Hepatic stellate cell (primary cell): ENCODE measurements around the gene EXOSC3.
"Not testable (repeated sequence)": the region's sequence is repeated elsewhere in the genome, so short reads cannot be mapped to it uniquely, and the experiment has no call there.

ENCODE experiments used
- DNase-seq: peaks from one replicate; pipeline ENCODE4 v3.0.0; 2011; ENCODE audit warnings: low spot score

The EXOSC3 gene

DNA sequence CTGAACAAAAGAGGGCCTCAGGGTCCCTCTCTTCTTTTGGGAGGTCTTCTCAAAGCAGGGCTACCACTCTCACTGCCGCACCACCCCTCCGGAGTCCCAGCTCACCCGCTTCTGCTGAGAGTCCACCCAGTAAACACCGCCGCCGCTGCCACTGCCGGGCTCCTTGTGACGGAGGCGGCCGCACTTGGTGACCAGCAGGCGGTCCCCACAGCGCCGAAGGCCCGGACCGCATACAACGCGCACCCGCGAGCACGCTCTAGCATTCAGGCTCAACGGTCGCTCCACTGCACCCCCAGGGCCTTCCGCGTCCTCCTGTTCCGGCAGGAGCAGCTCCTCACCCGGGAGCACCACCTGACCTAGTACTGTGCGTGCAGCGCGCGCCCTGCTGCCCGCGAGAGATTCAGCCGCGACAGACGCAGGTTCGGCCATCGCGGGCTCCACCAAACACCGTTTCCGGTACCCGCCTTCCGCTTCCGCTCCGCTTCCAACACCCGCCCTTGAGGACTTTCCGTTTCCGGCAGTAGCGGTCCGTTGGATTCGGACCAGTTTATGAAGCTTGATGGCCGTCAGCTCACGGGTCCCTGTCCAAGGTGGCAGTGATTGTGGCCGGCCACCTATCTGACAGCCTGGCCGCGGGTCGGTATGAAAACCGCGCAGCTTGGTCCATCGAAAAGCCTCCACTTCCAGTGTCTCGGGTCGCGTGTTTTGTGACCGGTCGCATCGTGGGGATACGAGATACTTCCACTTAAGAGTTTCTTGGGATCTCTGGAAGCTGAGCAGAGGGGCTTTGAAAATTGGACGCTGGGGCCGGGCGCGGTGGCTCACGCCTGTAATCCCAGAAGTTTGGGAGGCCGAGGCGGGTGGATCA, at the start of gene EXOSC3:
Gene EXOSC3 (minus strand): TSS at position 449 of the 868 bp plus-strand sequence. CDS start 20 bp downstream, at position 429.
- peak; percentile 88 for DNase-seq

DNA sequence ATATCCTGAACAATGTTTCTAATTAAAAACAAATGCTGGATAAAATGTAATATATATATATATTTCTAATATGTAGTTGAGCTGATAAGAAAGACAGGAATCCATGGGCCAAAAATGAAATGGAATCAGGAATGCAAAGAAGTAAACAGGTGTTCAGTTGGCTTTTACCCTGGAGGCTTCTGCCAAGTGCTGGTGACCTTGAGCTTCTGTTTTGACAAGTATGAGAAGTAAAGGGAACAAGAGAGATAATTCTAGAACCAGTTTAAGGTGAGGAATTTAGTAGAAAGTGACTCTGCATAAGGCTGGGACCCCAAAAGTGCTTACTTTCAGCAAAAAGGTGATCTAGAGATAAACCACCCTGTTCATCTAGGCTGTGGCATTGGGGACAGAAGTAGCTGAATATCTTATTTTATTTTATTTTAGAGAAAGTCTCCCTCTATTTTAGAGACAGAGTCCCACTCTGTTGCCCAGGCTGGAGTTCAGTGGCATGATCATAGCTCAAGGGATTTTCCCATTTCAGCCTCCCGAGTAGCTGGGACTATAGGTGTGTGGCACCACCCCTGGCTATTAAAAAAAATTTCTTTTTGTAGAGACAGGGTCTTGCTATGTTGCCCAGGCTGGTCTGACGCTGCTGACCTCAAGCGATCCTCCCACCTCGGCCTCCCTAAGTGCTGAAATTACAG, 42.8 kb upstream of the EXOSC3 start:
- DNase-seq: no peak

DNA sequence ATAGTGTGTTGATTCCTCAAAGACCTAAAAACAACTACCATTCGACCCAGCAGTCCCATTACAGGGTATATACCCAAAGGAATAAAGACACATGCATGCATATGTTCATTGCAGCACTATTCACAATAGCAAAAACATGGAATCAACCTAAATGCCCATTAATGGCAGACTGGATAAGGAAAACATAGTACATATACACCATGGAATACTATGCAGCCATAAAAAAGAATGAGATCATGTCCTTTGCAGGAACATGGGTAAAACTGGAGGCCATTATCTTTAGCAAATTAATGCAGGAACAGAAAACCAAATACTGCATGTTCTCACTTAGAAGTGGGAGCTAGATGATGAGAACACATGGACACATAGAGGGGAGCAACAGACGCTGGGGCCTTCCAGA, 40.3 kb upstream of the EXOSC3 start:
- not testable (repeated sequence) for DNase-seq

DNA sequence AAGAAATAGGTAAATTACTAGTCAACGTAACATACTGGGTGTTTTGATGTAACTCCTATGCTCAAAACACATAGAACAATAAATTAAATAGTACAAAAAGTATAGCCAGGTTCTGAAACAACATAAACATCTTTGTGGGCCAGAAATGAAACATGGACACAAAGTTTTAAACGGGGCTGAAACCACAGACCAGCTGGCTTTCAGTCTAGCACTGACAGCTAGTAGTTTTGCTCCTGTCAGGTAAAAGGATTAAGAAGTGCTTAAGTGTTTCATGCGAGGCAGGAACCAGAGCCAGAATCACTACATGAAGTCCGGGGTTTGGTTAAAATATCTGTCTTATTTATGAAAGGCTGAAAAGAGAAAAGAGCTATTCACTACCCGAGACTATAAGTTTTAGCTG, 35.3 kb upstream of the EXOSC3 start:
- no peak for DNase-seq

DNA sequence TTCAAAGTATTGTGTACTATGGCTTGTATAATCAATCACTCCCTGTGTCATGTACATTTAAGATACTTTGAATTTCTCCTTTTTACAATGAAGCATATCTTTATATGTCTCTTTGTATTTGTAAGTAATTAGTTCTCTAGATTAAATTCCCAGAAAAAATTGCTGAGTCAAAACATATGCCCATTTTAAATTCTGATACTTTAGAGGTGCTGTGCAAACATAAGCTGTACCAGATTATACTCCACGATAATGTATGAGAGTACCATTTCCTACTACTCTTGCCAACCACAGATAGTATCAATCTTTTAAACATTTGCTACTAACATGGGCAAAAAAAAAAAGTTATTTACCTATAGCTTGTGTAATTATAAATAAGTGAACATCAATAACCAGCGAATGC, 34.0 kb upstream of the EXOSC3 start:
- DNase-seq: no peak

DNA sequence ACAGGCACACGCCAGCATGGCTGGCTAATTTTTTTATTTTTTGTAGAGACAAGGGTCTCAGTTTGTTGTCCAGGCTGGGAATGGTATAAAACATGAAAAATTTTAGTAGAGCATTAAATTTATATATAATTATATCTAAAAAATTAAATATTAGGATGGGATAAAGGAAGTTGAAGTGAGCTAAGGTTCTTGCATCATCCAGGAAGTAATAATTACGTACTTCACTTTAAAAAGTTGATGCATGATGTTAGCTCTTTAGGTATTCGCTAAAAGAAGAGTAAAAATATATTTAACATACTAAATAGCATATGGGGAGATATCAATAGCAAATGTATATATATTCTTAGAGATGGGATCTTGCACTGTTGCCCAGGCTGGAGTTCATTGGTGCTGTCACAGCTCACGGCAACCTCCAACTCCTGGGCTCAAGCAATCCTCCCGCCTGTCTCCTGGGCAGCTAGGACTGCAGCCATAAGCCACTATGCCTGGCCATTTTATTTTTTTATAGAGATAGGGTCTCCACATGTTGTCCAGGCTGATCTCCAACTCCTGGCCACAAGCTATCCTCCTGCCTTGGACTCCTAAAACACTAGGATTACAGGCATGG, 28.0 kb upstream of the EXOSC3 start:
- no peak for DNase-seq

DNA sequence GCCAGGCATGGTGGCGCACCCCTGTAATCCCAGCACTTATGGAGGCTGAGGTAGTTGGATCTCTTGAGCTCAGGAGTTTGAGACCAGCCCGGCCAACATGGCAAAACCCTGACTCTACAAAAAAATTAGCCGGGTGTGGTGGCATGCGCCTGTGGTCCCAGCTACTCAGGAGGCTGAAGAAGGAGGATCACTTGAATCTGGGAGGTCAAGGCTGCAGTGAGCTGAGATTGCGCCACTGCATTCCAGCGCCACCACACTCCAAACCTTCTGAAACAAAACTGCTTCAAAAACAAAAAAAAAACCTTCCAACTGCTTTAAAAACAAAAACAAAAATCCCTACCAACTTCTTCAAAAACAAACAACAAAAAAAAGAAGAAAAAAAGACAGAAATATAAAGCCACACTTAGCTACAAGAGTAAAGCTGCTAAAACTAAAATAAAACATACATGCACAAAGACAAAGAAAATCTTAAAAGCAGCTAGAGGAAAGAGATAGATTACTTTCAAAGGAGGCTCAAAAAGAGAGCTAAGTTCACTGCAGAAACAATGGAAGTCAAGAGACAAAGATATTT, 27.1 kb upstream of the EXOSC3 start:
- no peak for DNase-seq

DNA sequence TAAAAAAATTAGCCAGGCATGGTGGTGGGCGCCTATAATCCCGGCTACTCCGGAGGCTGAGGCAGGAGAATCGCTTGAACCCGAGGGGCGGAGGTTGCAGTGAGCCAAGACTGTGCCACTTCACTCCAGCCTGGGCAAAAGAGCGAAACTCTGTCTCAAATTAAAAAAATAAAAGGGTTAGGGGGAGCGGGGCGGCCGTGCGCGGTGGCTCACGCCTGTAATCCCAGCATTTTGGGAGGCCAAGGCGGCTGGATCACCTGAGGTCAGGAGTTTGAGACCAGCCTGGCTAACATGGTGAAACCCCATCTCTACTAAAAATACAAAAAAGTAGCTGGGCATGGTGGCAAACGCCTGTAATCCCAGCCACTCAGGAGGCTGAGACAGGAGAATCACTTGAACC, 24.8 kb upstream of the EXOSC3 start:
- not testable (repeated sequence) for DNase-seq

DNA sequence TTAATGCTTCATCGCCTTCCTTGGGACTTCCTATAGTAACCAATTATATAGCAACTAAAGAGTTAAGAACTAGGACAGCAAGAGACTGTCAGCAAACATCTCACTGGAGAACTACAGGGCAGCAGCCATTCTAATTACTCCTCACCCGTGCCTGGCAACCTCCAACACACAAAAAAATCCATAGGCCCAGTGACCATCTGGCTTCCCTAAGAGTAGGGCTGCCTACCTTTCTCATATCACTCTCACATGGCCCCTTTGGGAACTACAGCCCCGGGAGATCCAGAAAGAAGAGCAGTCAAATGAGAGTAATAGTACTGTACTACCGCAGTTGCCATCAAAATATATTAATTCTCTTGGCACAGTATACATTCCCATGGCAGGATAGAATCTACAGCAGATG, 21.4 kb upstream of the EXOSC3 start:
- no peak for DNase-seq

DNA sequence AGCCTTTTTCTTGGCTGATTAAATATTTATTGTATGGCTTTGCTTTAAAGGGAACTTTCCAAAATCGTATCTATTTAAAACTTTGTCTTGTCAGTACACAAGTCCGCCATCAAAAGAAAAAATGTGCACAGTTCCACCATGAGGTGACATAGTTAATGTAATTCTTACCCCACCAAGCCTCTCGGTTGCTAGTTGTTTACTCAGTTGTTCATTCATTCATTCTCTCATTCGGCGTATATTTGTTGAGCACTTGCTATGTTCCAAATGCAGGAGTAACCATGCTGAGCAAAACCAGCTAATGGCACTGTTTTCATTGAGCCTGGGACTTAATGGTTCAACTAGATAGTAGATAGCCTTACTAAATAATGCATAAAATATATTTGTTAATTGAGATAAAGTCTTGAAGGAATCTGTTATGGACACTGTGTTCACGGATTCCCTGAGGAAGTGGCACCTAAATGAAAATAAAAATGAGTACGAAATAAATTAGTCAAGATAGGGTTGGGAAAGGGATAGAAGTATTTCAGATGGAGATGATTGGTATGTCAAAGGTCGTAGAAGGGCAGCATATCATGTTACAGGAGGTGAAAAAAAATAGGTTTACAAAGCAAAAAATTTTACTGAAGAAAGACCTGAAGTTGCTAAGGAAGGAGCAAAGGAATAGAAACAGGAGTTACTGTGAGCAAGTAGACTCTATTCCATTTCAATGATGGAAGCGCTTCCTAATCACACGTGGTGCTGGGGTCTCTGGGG, 17.3 kb upstream of the EXOSC3 start:
- DNase-seq: no peak

DNA sequence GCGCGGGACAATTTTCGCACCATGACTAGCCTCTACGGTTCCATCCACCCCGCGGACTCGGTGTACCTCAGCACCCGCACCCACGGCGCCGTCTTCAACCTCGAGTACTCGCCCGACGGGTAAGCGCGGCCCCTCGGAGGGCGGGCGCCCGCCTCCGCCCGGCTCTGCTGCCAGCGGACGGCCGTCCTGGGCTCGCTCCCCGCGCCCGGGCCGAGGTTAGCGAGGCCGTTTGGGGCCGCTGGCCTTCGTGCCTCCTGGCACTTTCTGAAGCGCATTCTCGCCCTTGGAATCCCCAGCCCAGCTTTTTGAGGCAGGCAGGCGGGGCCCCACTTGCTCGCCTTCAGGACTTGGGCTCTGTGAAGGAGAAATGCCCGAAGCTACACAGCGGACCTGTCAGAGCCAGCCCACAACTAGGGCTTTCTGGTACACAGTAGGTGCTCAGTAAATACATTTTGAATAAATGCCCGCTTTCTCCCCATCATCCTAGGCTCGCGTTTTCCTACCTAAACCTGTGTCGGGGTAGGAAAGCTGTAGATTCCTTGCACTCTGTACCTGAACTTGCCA, 16.5 kb upstream of the EXOSC3 start:
- DNase-seq: peak; percentile 28

DNA sequence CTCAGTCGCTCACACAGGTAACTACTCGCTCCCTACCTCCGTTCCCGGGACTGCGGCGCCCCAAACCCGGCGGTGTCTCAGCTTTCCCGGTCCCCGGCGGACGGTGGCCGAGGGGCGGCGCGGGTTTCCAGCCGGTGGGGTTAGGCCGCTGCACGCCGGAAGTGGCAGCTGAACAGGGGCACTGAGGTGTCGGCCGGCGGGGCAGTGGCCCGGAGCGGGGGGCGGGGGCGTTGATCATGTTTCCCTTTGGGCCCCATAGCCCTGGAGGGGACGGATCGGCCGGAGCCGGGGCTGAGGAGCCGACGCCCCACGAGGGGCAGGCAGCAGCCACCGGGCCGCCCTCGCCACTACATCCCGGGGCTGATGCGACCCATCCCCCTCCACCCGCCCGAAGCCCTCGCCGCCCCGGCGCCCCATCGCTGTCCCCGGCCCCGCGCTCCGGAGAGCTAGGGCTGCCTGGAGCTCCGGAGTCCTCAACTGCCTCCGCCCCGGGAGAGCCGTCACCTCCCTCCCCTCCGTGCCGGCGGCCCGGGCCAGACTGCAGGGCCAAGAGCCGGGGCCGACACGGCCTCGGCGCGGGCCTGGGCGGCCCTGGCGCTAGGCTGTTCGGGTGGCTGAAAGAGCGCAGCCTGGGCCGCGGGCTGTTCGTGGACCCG, 15.9 kb upstream of the EXOSC3 start, which contains the start of gene DCAF10:
Gene DCAF10 (plus strand): TSS at position 167 of the 656 bp plus-strand sequence. CDS start 70 bp downstream, at position 237.
- peak; percentile 80 for DNase-seq

DNA sequence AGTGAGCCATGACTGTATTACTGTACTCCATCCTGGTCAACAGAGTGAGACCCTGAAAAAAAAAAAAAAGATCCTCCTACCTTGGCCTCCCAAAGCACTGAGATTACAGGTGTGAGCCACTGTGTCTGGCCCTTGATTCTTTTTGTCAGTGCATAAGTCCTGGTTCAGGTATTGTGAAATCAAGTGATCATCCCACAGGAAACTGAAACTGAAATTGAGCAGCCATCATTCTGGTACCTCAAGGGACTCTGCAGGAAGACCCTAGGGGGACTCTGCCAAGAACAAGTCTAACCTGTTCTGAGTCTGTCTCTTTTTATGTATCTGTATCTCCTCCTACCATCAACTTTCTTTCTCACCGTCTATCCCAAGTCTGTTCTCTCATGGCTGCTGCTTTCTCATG, 13.8 kb upstream of the EXOSC3 start:
- DNase-seq: no peak

DNA sequence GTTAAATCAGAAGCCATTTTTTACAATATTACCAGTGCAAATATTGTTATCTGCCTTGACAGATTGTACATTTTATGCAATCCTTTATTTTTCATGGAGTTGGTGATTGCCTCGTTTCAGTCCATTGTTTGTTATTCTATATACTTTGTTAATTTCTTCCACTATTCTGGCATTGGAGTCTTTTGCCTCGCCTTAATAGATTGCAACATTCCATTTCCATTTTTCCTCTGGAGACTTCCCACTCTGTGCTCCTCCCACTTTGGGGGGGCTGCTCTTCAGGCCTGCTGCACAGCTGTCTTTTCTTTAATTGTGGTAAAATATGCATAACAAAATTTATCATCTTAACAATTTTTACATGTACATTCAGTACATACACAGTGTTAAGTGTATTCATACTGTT, 11.4 kb upstream of the EXOSC3 start:
- no peak for DNase-seq

DNA sequence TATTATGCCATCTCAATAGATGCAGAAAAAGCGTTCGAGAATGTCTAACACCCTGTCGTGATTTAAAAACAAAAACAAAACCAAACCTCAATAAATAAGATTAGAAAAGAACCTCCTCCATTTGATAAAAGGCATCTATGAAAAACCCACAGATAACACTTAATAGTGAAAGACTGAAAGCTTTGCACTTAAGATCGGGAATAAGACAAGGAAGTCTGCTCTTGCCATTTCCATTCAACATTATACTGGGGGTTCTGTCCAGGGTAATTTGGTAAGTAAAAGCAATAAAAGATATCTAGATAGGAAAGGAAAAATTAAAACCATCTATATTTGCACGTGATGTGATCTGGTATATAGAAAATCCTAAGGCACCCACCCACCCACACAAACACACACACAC, 7.3 kb upstream of the EXOSC3 start:
- no peak for DNase-seq

DNA sequence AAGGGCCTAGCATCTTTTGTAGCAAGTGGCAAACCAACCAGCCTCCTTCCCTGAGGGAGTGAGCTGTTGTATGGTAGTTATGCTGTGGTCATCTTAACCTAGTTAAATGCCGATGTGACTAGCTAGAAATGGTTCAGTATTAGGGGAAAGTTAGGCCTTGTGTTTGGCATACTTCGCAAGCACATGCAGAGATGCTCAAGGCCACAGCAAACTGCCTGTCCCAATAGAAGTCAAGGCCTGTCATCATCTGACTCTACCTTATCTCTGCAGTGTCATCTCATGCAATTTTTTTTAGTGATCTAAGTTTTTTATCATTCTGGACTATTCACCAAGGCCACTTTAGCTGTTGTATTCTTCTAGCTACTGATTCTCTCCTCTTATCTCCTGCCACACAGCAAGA, 5.2 kb upstream of the EXOSC3 start:
- no peak for DNase-seq

DNA sequence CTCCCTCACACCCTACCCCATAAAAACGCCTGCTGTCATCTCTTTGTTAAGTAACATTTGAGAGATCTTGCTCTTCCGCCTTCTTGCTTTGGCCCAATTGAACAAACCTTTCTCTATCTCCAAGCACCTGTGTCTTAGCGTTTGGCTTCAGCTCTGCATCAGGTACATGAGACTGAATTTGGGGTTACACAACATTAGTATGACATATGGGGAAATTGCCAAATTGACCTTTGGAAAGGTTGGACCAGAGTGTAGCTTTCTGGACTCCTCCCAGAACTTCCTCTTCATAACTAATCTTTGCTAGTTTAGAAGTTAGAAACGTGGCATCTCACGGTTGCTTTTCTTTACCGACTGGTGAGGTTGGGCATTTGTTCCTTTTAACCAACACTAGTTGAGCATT, 3.5 kb upstream of the EXOSC3 start:
- DNase-seq: no peak

DNA sequence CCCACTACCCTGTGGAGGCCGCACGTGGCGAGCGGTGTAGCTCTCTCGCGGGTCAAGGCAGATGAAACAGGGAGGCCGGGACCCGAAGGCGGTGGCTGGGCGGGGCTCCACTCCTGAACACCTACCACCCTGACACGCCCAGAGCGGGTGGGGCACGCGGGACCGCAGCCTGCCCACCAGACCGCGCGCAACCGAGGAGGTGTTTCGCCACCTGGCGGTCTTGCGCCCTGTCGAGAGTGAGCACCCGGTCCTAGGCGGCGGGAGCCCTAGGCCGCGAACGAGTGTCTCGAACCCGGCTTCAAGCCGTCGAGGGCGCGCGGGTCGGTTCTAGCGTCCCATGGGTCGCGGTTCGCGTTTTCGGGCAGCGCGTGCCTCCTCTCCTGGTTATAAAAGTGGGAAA, 2.2 kb upstream of the EXOSC3 start:
- no peak for DNase-seq

DNA sequence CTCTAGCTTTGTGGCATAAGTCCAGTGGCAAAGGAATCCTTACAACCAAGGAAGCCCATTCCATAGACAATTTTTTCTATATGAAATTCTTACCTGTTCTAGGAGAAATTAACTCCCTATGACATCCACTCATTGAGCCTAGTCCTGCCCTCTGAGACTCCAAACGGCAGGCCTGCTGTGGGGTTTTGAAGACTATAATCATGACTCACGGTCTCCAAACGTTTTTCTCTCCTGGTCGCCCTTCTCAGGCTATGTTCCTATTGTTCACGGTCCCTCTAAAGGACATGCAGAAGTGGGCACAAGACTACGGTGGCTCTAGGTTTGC, 611 bp downstream of the EXOSC3 start:
- DNase-seq: peak; percentile 31

DNA sequence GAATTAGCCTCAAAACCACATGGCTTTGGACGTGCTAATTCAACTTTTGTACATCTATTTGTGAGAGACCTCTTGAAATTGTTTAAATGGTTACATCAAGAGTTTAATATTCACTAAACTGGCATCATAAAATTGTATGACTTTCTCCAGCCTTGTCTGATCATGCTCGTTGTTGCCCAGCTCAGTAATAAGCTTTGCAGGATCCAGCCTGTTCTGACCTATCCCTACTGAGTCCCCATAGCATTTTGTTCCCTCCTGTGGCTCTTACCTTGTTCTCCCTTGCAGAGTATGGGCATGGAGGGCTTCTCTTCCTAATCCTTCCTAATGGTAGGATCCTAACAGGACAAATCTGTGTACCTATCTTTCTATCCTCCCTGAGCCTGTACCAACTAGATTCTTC, 6.3 kb downstream of the EXOSC3 start:
- DNase-seq: no peak

DNA sequence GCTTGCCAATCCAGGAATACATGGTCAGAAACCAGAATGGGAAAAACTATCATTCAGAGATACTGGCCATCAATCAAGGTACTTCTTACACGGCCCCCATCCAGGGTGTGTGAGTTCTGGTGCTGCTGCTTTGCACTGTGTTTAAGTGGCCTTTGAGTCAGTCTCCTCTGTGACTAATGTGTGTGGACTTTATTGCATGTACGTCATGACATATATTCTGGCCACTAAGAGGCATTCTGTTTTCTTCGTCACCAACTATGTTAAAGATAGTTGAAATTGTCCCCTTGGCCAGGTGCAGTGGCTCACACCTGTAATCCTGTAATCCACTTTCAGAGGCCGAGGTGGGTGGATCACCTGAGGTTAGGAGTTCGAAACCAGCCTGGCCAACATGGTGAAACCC, 8.5 kb downstream of the EXOSC3 start:
- DNase-seq: peak; percentile 37
